WTC11 (cell line): ENCODE results near the gene PIF1.

Experiments used
- MXD4 ChIP-seq: fragments of 250-450 bp; sonication (Bioruptor Pico); IDR thresholded peaks from 2 replicates; pipeline ENCODE4 v1.8.0; 2021; ENCODE audit warnings: mild to moderate bottlenecking, moderate library complexity, borderline replicate concordance
- NFYB ChIP-seq: sonication (generic); formaldehyde crosslinking; conservative IDR thresholded peaks from 2 replicates; pipeline ENCODE4 v1.8.0; 2022; ENCODE audit warnings: low read depth, missing genetic modification reagents
- NR2C2 ChIP-seq: sonication (generic); formaldehyde crosslinking; IDR thresholded peaks from 2 replicates; pipeline ENCODE4 v1.8.0; 2022; ENCODE audit warnings: mild to moderate bottlenecking, missing genetic modification reagents
- RELA ChIP-seq: sonication (generic); formaldehyde crosslinking; IDR thresholded peaks from 2 replicates; pipeline ENCODE4 v1.8.1; 2022; ENCODE audit warnings: missing genetic modification reagents, mild to moderate bottlenecking, borderline replicate concordance
- RORB ChIP-seq: fragments of 250-450 bp; sonication (Bioruptor Pico); IDR thresholded peaks from 2 replicates; pipeline ENCODE4 v1.9.0; 2021; ENCODE audit warnings: mild to moderate bottlenecking
- SMAD4 ChIP-seq: sonication (generic); formaldehyde crosslinking; IDR thresholded peaks from 2 replicates; pipeline ENCODE4 v1.8.0; 2022; ENCODE audit warnings: mild to moderate bottlenecking, missing genetic modification reagents
- TF ChIP-seq, protein P1 (sequence below): fragments of 200-600 bp; IDR thresholded peaks from 2 replicates; pipeline ENCODE4 v1.8.0; 2022; ENCODE audit warnings: antibody characterized with exemption
- TF ChIP-seq, protein P2 (sequence below): sonication (generic); formaldehyde crosslinking; IDR thresholded peaks from 2 replicates; pipeline ENCODE4 v1.8.0; 2022; ENCODE audit warnings: missing genetic modification reagents
- TF ChIP-seq, protein P3 (sequence below): sonication (generic); formaldehyde crosslinking; IDR thresholded peaks from 2 replicates; pipeline ENCODE4 v1.8.1; 2022; ENCODE audit warnings: low read depth, missing genetic modification reagents, borderline replicate concordance
- TF ChIP-seq, protein P4 (sequence below): sonication (generic); formaldehyde crosslinking; IDR thresholded peaks from 2 replicates; pipeline ENCODE4 v1.8.1; 2022; ENCODE audit warnings: missing genetic modification reagents, borderline replicate concordance
- TF ChIP-seq, protein P5 (sequence below): sonication (generic); formaldehyde crosslinking; IDR thresholded peaks from 2 replicates; pipeline ENCODE4 v1.8.1; 2023; ENCODE audit warnings: mild to moderate bottlenecking, moderate library complexity, missing genetic modification reagents
- TF ChIP-seq, protein P6 (sequence below): sonication (generic); formaldehyde crosslinking; IDR thresholded peaks from 2 replicates; pipeline ENCODE4 v1.8.1; 2023; ENCODE audit warnings: mild to moderate bottlenecking, missing genetic modification reagents, moderate library complexity

DNA sequence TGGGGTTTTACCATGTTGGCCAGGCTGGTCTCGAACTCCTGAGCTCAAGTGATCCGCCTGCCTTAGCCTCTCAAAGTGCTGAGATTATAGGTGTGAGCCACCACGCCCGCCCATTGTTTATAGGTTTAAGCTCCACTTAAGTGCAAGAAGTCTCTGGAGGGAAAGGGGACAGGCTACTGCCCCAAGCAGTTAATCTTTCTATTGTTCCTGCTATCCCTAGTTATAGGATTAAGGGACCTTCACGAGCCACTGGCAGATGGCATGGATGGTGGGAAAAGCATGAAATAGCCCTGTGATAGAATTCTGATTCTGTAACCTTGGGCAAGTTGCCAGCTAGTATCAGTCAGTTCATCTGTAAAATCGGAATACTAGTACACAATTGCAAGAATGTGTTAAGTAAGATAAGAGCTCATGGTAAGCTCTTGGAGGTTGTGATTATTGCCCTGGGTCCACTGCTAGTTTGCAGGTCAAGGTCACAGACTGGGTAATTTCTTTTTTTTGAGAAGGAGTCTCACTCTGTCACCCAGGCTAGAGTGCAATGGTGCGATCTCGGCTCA is 44.8 kb downstream of the PIF1 start:
- TF ChIP-seq, protein P1, sequence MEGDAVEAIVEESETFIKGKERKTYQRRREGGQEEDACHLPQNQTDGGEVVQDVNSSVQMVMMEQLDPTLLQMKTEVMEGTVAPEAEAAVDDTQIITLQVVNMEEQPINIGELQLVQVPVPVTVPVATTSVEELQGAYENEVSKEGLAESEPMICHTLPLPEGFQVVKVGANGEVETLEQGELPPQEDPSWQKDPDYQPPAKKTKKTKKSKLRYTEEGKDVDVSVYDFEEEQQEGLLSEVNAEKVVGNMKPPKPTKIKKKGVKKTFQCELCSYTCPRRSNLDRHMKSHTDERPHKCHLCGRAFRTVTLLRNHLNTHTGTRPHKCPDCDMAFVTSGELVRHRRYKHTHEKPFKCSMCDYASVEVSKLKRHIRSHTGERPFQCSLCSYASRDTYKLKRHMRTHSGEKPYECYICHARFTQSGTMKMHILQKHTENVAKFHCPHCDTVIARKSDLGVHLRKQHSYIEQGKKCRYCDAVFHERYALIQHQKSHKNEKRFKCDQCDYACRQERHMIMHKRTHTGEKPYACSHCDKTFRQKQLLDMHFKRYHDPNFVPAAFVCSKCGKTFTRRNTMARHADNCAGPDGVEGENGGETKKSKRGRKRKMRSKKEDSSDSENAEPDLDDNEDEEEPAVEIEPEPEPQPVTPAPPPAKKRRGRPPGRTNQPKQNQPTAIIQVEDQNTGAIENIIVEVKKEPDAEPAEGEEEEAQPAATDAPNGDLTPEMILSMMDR = no peak
- no peak for TF ChIP-seq NR2C2 (CRISPR knock-in tag)
- TF ChIP-seq, protein P2, sequence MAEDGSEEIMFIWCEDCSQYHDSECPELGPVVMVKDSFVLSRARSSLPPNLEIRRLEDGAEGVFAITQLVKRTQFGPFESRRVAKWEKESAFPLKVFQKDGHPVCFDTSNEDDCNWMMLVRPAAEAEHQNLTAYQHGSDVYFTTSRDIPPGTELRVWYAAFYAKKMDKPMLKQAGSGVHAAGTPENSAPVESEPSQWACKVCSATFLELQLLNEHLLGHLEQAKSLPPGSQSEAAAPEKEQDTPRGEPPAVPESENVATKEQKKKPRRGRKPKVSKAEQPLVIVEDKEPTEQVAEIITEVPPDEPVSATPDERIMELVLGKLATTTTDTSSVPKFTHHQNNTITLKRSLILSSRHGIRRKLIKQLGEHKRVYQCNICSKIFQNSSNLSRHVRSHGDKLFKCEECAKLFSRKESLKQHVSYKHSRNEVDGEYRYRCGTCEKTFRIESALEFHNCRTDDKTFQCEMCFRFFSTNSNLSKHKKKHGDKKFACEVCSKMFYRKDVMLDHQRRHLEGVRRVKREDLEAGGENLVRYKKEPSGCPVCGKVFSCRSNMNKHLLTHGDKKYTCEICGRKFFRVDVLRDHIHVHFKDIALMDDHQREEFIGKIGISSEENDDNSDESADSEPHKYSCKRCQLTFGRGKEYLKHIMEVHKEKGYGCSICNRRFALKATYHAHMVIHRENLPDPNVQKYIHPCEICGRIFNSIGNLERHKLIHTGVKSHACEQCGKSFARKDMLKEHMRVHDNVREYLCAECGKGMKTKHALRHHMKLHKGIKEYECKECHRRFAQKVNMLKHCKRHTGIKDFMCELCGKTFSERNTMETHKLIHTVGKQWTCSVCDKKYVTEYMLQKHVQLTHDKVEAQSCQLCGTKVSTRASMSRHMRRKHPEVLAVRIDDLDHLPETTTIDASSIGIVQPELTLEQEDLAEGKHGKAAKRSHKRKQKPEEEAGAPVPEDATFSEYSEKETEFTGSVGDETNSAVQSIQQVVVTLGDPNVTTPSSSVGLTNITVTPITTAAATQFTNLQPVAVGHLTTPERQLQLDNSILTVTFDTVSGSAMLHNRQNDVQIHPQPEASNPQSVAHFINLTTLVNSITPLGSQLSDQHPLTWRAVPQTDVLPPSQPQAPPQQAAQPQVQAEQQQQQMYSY (CRISPR knock-in tag) = no peak
- TF ChIP-seq, protein P3, sequence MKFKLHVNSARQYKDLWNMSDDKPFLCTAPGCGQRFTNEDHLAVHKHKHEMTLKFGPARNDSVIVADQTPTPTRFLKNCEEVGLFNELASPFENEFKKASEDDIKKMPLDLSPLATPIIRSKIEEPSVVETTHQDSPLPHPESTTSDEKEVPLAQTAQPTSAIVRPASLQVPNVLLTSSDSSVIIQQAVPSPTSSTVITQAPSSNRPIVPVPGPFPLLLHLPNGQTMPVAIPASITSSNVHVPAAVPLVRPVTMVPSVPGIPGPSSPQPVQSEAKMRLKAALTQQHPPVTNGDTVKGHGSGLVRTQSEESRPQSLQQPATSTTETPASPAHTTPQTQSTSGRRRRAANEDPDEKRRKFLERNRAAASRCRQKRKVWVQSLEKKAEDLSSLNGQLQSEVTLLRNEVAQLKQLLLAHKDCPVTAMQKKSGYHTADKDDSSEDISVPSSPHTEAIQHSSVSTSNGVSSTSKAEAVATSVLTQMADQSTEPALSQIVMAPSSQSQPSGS (CRISPR knock-in tag) = no peak
- TF ChIP-seq, protein P4, sequence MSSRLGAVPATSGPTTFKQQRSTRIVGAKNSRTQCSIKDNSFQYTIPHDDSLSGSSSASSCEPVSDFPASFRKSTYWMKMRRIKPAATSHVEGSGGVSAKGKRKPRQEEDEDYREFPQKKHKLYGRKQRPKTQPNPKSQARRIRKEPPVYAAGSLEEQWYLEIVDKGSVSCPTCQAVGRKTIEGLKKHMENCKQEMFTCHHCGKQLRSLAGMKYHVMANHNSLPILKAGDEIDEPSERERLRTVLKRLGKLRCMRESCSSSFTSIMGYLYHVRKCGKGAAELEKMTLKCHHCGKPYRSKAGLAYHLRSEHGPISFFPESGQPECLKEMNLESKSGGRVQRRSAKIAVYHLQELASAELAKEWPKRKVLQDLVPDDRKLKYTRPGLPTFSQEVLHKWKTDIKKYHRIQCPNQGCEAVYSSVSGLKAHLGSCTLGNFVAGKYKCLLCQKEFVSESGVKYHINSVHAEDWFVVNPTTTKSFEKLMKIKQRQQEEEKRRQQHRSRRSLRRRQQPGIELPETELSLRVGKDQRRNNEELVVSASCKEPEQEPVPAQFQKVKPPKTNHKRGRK = no peak
- TF ChIP-seq, protein P5, sequence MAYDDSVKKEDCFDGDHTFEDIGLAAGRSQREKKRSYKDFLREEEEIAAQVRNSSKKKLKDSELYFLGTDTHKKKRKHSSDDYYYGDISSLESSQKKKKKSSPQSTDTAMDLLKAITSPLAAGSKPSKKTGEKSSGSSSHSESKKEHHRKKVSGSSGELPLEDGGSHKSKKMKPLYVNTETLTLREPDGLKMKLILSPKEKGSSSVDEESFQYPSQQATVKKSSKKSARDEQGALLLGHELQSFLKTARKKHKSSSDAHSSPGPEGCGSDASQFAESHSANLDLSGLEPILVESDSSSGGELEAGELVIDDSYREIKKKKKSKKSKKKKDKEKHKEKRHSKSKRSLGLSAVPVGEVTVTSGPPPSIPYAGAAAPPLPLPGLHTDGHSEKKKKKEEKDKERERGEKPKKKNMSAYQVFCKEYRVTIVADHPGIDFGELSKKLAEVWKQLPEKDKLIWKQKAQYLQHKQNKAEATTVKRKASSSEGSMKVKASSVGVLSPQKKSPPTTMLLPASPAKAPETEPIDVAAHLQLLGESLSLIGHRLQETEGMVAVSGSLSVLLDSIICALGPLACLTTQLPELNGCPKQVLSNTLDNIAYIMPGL (CRISPR knock-in tag) = no peak
- TF ChIP-seq RORB (CRISPR knock-in tag) = no peak
- TF ChIP-seq NFYB (CRISPR knock-in tag) = no peak
- TF ChIP-seq RELA = no peak
- TF ChIP-seq, protein P6, sequence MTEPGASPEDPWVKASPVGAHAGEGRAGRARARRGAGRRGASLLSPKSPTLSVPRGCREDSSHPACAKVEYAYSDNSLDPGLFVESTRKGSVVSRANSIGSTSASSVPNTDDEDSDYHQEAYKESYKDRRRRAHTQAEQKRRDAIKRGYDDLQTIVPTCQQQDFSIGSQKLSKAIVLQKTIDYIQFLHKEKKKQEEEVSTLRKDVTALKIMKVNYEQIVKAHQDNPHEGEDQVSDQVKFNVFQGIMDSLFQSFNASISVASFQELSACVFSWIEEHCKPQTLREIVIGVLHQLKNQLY = no peak
- no peak for TF ChIP-seq SMAD4 (CRISPR knock-in tag)
- TF ChIP-seq MXD4 (CRISPR knock-in tag) = no peak
